NCI-H1436 (cell line): ENCODE data around the gene ZNF408.

Experiments
- DNase-seq: peaks from one replicate; lab custom pipeline; 2025; lab: John Stamatoyannopoulos, UW

The ZNF408 gene

GRCh38 chr11:46676436-46677158 lies 24.2 kb upstream of the ZNF408 start:
- DNase-seq = no peak

DNA sequence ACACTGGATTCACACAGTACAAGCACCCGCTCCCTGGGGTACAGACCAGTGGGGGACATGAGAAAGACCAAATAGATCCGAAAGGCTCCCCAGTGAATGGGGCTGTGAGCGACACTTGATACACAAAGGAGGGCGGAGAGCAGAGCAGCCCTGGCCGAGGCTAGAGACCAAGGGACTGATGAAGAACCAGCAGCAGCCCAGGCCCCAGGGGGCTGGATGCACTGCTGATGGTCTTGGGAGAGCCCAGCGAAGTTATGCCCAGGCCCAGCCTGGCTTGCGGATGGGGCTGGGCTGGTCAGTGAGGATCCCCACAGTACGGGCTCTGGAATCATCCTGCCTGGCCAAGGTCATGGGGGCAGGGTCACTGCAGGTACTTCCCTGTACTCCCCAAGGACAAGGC lies 23.7 kb upstream of the ZNF408 start:
- no peak for DNase-seq

- DNase-seq = no peak
These were observed 22.7 kb upstream of the ZNF408 start for GRCh38 chr11:46677991-46678740.

GRCh38 chr11:46678741-46679130 lies 22.1 kb upstream of the ZNF408 start:
- no peak for DNase-seq

GRCh38 chr11:46679241-46680163 lies 21.3 kb upstream of the ZNF408 start:
- DNase-seq = no peak

GRCh38 chr11:46680164-46680760 lies 20.6 kb upstream of the ZNF408 start:
- no peak for DNase-seq

GRCh38 chr11:46680815-46681214 lies 20.0 kb upstream of the ZNF408 start:
- no peak for DNase-seq

DNA sequence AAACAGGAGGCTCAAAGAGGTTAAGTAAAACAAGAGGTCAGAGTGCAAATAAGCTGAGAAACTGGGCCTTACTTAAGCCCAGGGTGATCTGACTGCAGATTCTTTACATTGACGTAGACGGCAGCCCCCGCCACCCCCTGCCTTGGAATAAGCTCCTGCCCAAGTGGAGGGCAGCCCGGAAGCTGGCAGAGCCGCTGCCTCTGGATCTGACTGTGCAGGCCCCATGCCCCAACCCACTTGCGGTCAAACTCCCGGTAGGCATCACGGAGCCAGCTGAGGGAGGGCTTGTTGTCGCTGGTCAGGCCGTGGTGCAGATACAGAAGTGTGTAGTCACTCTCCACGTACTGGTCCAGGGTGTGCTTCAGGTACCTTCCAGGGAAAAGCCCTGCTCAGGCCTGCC lies 19.0 kb upstream of the ZNF408 start:
- no peak for DNase-seq

DNA sequence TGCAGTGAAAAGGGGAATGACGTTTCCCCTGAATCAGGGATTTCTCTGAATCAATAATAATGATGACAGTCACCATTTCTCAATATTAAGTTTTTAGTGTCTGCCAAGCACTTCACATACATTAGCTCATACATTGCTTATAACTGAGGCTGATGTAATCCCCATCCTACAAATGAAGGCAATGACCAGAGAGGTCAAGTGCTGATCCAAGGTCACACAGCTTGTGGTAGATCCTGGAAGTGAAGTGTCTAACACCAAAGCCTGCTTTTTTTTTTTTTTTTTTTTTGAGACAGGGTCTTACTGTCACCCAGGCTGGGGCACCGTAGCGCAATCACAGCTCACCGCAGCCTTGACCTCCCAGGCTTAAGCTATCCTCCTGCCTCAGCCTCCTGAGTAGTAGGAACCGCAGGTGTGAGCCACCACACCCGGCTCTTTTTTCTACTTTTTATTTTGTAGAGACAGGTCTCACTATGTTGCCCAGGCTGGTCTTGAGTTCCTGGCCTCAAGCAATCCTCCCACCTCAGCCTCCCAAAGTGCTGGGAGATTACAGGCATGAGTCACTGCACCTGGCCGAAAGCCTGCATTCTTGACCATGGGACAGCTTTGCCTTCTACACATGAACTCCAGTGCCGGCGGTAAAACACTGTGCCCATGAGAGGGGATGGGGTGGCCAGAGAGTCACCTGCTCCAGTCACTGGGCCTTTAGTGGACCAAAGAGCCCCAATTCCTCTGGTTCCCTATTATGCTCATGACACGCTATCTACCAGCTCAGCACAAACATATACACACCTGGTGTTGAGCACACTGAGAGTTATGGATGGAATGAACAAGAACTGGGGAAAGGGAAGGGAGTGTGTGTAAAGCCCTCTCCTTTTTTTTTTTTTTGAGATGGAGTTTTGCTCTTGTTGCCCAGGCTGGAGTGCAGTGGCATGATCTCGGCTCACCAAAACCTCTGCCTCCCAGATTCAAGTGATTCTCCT lies 17.8 kb upstream of the ZNF408 start:
- DNase-seq = no peak

DNA sequence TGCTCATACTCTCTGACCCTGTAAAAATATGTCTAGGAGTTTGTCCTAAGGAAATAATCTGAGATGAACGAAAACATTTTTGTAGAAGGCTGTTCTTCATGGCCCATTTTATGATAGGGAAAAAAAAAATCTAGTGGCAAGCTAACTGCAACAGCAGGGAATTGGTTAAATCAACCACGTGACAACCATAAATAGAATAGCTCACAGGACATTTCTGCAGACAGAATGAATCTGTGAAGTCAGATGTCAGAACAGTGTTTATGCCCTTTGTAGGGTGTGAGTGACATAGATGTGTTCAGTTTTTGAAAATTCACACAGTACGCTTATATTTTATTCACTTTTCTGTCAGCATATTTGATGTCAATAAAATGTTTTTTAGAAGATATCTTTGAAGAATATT lies 16.5 kb upstream of the ZNF408 start:
- DNase-seq = no peak

- no peak for DNase-seq
These were observed 13.7 kb upstream of the ZNF408 start for GRCh38 chr11:46686886-46687795.

DNA sequence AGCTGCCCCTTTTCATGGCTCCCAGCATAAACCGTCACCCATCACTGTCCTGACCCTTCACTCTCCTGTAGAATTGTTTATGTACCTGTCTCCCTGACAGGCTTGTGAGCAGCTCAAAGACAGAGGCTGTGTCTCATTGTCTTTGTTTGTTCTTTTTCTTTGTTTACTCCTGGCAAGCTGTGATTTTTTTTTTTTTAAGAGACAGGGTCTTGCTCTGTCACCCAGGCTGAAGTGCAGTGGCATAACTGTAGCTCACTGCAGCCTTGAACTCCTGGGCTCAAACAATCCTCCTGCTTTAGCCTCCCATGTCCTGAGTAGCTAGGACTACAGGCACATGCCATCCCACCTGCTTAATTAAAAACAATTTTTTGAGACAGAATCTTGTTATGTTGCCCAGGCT lies 10.1 kb upstream of the ZNF408 start:
- no peak for DNase-seq

- DNase-seq = no peak
These were observed 8.4 kb upstream of the ZNF408 start for GRCh38 chr11:46692450-46692849.

GRCh38 chr11:46693597-46694012 lies 7.2 kb upstream of the ZNF408 start:
- no peak for DNase-seq

DNA sequence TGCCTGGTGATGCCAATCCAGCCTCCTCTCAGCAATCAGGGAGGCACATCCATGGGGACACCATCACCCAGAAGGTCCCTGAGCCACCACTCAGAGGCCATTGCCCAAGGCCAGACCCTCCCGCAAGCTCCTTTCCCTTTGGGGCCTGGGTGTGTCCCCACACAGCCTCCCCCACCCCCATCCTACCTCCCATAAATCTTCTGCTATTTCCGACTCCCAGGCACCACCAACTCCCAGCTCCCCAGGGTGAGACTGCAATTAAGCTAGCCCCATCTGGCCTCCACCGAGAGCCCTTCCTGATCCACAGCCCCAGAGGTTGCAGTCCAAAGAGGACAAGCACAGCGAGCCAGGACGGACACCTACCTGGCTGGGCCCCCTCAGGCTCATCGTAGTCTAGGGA lies 6.8 kb upstream of the ZNF408 start:
- DNase-seq = no peak

- DNase-seq = no peak
These were observed 6.2 kb upstream of the ZNF408 start for GRCh38 chr11:46694607-46695006.

- no peak for DNase-seq
These were observed 5.3 kb upstream of the ZNF408 start for GRCh38 chr11:46695345-46696211.

DNA sequence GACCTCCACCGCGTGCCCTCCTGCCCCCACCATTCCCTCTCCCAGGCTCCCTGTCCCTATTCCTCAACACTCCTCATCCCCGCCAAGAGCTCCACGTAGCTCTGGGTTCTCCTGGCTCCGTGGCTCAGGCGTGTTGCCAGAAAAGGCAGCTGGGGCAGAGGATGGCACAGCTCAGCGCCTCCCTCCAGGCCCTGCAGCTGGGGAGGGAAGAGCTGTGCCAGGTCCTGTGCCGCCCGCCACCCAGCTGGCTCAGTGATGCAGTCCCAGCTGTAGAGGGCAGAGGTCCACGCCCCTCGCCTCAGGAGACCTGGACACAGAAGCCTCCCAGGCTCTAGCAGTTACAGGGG lies 4.6 kb upstream of the ZNF408 start:
- DNase-seq = no peak

GRCh38 chr11:46697303-46697702 lies 3.5 kb upstream of the ZNF408 start:
- no peak for DNase-seq
